IMR-90 (cell line): ENCODE data around the gene DNAJB9.

Experiments used
- BHLHE40 ChIP-seq: fragments of 150-350 bp; IDR thresholded peaks from 2 replicates; pipeline ENCODE4 v1.6.1; 2016; ENCODE audit warnings: mild to moderate bottlenecking, low read depth, low read length
- MAZ ChIP-seq: IDR thresholded peaks from 2 replicates; pipeline ENCODE4 v1.6.1; 2012; ENCODE audit warnings: low read depth, mild to moderate bottlenecking, low read length, improper control_type of control experiment, moderate library complexity, borderline replicate concordance
- RFX5 ChIP-seq: IDR thresholded peaks from 2 replicates; pipeline ENCODE4 v1.8.0; 2012; ENCODE audit warnings: low read depth, mild to moderate bottlenecking, low read length, moderate library complexity
- TF ChIP-seq, protein P1 (sequence below): conservative IDR thresholded peaks from 2 replicates; pipeline ENCODE4 v1.5.1; 2012; ENCODE audit warnings: mild to moderate bottlenecking, low read depth, low read length, improper control_type of control experiment

DNA sequence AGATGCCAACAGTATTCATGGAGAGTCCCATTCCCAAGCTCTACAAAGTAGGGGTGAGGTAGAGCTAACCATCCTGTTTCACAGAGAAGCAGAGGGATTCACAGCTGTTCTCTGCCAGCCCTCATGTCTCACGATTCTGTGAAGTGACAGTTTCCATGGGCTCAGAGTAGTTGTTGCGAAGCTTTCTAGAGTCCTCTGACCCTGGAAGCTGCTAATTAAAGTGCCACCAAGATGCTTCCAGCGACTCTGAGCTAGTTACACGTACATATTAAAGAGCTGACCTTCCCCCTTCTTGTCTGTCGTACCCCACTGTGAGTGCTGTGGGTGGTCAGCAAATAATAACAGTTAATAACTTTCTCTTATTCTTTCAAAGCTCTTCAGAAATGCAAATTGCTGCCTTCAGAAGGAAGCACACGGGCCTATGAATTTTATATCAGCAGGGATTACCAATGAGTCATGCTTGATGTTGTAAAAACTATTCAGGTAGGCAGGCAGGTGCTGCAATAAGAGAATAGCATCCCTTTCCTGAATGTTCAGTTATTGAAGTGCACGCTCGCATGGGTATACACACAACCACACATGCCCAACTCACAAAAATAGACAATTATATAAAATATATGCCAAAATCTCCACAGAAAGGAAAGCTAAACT, 34.1 kb downstream of the DNAJB9 start:
- TF ChIP-seq RFX5: no peak
- TF ChIP-seq, protein P1, sequence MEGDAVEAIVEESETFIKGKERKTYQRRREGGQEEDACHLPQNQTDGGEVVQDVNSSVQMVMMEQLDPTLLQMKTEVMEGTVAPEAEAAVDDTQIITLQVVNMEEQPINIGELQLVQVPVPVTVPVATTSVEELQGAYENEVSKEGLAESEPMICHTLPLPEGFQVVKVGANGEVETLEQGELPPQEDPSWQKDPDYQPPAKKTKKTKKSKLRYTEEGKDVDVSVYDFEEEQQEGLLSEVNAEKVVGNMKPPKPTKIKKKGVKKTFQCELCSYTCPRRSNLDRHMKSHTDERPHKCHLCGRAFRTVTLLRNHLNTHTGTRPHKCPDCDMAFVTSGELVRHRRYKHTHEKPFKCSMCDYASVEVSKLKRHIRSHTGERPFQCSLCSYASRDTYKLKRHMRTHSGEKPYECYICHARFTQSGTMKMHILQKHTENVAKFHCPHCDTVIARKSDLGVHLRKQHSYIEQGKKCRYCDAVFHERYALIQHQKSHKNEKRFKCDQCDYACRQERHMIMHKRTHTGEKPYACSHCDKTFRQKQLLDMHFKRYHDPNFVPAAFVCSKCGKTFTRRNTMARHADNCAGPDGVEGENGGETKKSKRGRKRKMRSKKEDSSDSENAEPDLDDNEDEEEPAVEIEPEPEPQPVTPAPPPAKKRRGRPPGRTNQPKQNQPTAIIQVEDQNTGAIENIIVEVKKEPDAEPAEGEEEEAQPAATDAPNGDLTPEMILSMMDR: no peak
- no peak for TF ChIP-seq BHLHE40
- TF ChIP-seq MAZ: no peak
